Ovary (tissue), 3 donors: ENCODE results near the gene KCMF1.

Experiments
- CTCF ChIP-seq, 3 donors: fragments of 450-650 bp in 2 of 3; fragments of 200-600 bp in 1 of 3; IDR thresholded peaks; one replicate each; pipeline versions ENCODE4 v1.5.1 to v1.8.0; 2016 to 2022; ENCODE audit warnings: antibody characterized with exemption in 3 of 3, mild to moderate bottlenecking in 1 of 3
- EP300 ChIP-seq: sonication (generic); formaldehyde crosslinking; IDR thresholded peaks from one replicate; pipeline ENCODE4 v1.6.1; 2017; ENCODE audit warnings: antibody characterized with exemption
- donor health status: DM: no; HTN: no; CAD: no.

- TF ChIP-seq CTCF (IDR thresholded peaks at IDR 0.05) = no peak
- no peak for TF ChIP-seq EP300
These were observed 28.0 kb upstream of the KCMF1 start for GRCh38 chr2:84942964-84943421.
